HCT116 (cell line): Measurements from ENCODE around the gene NCKAP5.

Experiments used
- ATF3 ChIP-seq: IDR thresholded peaks from 2 replicates; pipeline ENCODE4 v1.6.1; 2012
- CEBPB ChIP-seq: IDR thresholded peaks from 2 replicates; pipeline ENCODE4 v1.6.1; 2012; ENCODE audit warnings: low read depth
- CTCF ChIP-seq, 3 experiments: fragments of 200-600 bp in 1 of 3; sonication (generic) in 1 of 3; IDR thresholded peaks in 2 of 3; conservative IDR thresholded peaks in 1 of 3; 2 replicates each; pipeline ENCODE4 v1.5.1; 2012 to 2017; ENCODE audit warnings: low read depth in 2 of 3, low read length in 2 of 3, antibody characterized with exemption in 1 of 3, borderline replicate concordance in 1 of 3, control low read depth in 1 of 3, mild to moderate bottlenecking in 1 of 3, mixed read lengths in 1 of 3, mixed run types in 1 of 3, moderate library complexity in 1 of 3; ENCODE audit not compliant: insufficient read depth in 1 of 3
- EZH2 ChIP-seq: fragments of 200-600 bp; sonication (generic); IDR thresholded peaks from 2 replicates; pipeline ENCODE4 v1.6.1; 2017; ENCODE audit warnings: antibody characterized with exemption, mixed run types
- EZH2phosphoT487 ChIP-seq: fragments of 200-600 bp; IDR thresholded peaks from 2 replicates; pipeline ENCODE4 v1.6.1; 2018; ENCODE audit warnings: antibody characterized with exemption, borderline replicate concordance
- FOSL1 ChIP-seq: IDR thresholded peaks from 2 replicates; pipeline ENCODE4 v1.6.1; 2012; ENCODE audit warnings: low read depth
- MAX ChIP-seq: IDR thresholded peaks from 2 replicates; pipeline ENCODE4 v1.6.1; 2012
- POLR2AphosphoS5 ChIP-seq: IDR thresholded peaks from 2 replicates; pipeline ENCODE4 v1.6.1; 2011; ENCODE audit warnings: mild to moderate bottlenecking, low read depth, low read length, moderate library complexity
- REST ChIP-seq: IDR thresholded peaks from 2 replicates; pipeline ENCODE4 v1.6.1; 2012; ENCODE audit warnings: low read depth
- SP1 ChIP-seq: IDR thresholded peaks from 2 replicates; pipeline ENCODE4 v1.6.1; 2012; ENCODE audit warnings: low read depth
- YY1 ChIP-seq: IDR thresholded peaks from 2 replicates; pipeline ENCODE4 v1.6.1; 2011; ENCODE audit warnings: low read length, low read depth, moderate library complexity, mild to moderate bottlenecking; ENCODE audit not compliant: insufficient replicate concordance; ENCODE audit errors: extremely low read depth
- ZNF274 ChIP-seq: fragments of 200-500 bp; sonication (Bioruptor generic); IDR thresholded peaks from 2 replicates; pipeline ENCODE4 v1.6.1; 2014; ENCODE audit warnings: mild to moderate bottlenecking, low read depth, low read length, inconsistent platforms

- TF ChIP-seq SP1 (no peak), YY1 (no peak), REST (no peak), ZNF274 (no peak), CEBPB (no peak), FOSL1 (no peak), CTCF (IDR thresholded peaks at IDR 0.05 in 2 of 3, conservative IDR thresholded peaks at IDR 0.05 in 1 of 3; ENCODE audit: borderline replicate concordance in 1 of 3, insufficient read depth in 1 of 3, low read depth in 2 of 3, low read length in 2 of 3) (no peak), EZH2phosphoT487 (no peak), MAX (no peak), POLR2AphosphoS5 (no peak), EZH2 (no peak), ATF3 (no peak)
Observed at GRCh38 chr2:133458280-133458679, 110.0 kb downstream of the NCKAP5 start.
